Sigmoid colon (tissue), 7 donors: ENCODE measurements around the gene SRR. TPM values are rescaled to one million over a fixed set of nuclear protein-coding genes. Genes with fewer than 3 reads are reported as not detected.

Experiments used
- DNase-seq: peaks from one replicate; pipeline ENCODE4 v3.0.0-alpha.2; 2019
- H3K27ac ChIP-seq, 4 donors: fragments of 200-600 bp; sonication (generic); one replicate each; pipeline ENCODE4 v1.5.1; 2016 to 2019; ENCODE audit warnings: mild to moderate bottlenecking in 1 of 4
- H3K27me3 ChIP-seq, 3 donors: fragments of 200-600 bp; sonication (generic); one replicate each; pipeline ENCODE4 v1.5.1; 2019; ENCODE audit warnings: mild to moderate bottlenecking in 1 of 3
- H3K36me3 ChIP-seq, 4 donors: fragments of 200-600 bp; sonication (generic); one replicate each; pipeline ENCODE4 v1.5.1; 2016 to 2019
- H3K4me1 ChIP-seq, 4 donors: fragments of 200-600 bp; sonication (generic); one replicate each; pipeline ENCODE4 v1.5.1; 2017 to 2019
- H3K4me3 ChIP-seq, 4 donors: fragments of 200-600 bp; sonication (generic); one replicate each; pipeline ENCODE4 v1.5.1; 2017 to 2019; ENCODE audit warnings: mild to moderate bottlenecking in 2 of 4, moderate library complexity in 1 of 4
- H3K9me3 ChIP-seq, 4 donors: fragments of 200-600 bp in 3 of 4; sonication (generic) in 3 of 4; one replicate each; pipeline versions ENCODE4 v1.5.1 to v1.6.1; 2013 to 2019
- CTCF ChIP-seq, 4 experiments: fragments of 450-650 bp in 3 of 4; fragments of 200-600 bp in 1 of 4; IDR thresholded peaks; one replicate each; pipeline ENCODE4 v1.5.1; 2016 to 2019; ENCODE audit warnings: antibody characterized with exemption in 4 of 4, mild to moderate bottlenecking in 3 of 4, moderate library complexity in 2 of 4
- EP300 ChIP-seq, 4 donors: sonication (generic); formaldehyde crosslinking; IDR thresholded peaks; one replicate each; pipeline ENCODE4 v1.6.1; 2017; ENCODE audit warnings: antibody characterized with exemption in 4 of 4
- POLR2A ChIP-seq, 2 donors: fragments of 450-650 bp; IDR thresholded peaks; one replicate each; pipeline ENCODE4 v1.6.1; 2016; ENCODE audit warnings: antibody characterized with exemption in 2 of 2, mild to moderate bottlenecking in 2 of 2, moderate library complexity in 2 of 2
- POLR2AphosphoS5 ChIP-seq, 4 donors: sonication (generic); formaldehyde crosslinking; IDR thresholded peaks; one replicate each; pipeline ENCODE4 v1.6.1; 2017; ENCODE audit warnings: antibody characterized with exemption in 4 of 4
- WGBS, 2 donors: extraction: QIAGEN DNeasy Blood & Tissue Kit; methylation state at CpG; one replicate each; pipeline ENCODE4 v1.1.7; 2013; 5-methylcytosine and 5-hydroxymethylcytosine counted together
- intact Hi-C: fragments of 100-400 bp; cut with DNase I; formaldehyde crosslinking; loops from one replicate; pipeline ENCODE4 v1.15.1; 2023
- polyA plus RNA-seq, 3 donors: library from polyadenylated mRNA; stranded (reverse); fragments of 200-250 nt; gene quantifications; one replicate each; pipeline ENCODE4 v1.2.3, GENCODE V29; 2013
- total RNA-seq, 4 donors: library from RNA; depleted of rRNA; stranded (reverse); fragments of >200 nt; gene quantifications; one replicate each; pipeline ENCODE4 v1.1.0, GENCODE V29; 2016
- donor health status: healthy with polysubstance abuse.
- donor health status: Bipolar disorder and iron deficiency.
- donor health status: healthy.

SRR gene
- total and polyA plus RNA-seq, 7 donors, result 2.4 to 27.8 (median 10.0) TPM

DNA sequence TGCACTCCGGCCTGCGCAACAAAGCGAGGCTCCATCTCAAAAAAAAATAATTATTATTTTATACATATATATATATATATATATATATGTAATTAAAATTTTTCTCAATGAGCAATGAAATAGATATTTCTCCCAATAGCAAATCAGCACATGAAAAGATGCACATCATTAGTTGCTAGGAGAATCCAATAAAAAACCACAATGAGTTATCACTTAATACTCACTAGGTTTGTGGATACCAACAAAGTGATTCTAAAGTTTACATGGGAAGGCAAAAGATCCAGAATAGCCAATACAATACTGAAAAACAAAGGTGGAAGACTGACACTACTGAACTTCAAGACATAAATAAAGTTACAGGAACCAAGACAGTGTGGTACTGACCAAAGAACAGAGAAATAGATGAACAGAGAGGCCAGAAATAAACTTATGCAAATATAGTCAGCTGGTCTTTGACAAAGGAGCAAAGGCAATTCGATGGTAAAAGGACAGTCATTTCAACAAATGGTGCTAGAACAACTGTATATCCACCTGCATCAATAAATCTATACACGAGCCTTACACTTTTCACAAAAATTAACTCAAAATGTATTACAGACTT, 13.8 kb upstream of the SRR start:
- no peak for TF ChIP-seq CTCF (IDR thresholded peaks at IDR 0.05)
- TF ChIP-seq POLR2AphosphoS5 (IDR thresholded peaks at IDR 0.05), result no peak
- no peak for TF ChIP-seq POLR2A (IDR thresholded peaks at IDR 0.05)
- TF ChIP-seq EP300 (IDR thresholded peaks at IDR 0.05), result no peak
- Histone ChIP-seq H3K4me3 (no peak overlapping the region), H3K9me3 (no peaks in the 10 kb centered on the region), H3K27ac (no peak overlapping the region), H3K4me1 (no peaks in the 10 kb centered on the region), H3K36me3 (peaks cover 6 to 83% (median 13%) of the 10 kb centered on the region in 4 donors), H3K27me3 (no peaks in the 10 kb centered on the region)
- intact Hi-C loops, result no loop called here
- DNase-seq, result no peak
- 93 to 94% methylated on average over 5 of the region's 5 CpGs for WGBS, 2 donors

DNA sequence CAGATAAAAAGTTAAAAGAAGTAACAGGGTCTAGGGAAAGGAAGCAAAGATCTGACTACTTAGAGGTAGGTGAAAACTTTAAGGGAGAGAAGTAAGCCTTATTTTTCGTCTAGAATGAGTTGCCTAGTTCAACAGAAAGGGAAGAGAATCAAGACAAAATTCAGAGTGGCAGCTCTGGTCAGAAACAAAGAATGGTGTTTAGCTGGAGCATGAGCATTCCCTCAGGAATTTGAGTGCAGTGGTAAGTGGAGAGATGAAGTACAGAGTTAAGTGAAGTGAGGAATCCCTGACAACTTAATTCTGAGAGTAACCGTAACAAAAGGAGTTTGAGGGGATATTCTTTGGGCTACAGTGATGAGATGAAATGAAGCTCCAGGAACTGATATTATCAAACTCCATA, 11.7 kb upstream of the SRR start:
- H3K4me3 ChIP-seq, result no peak overlapping the region
- no peak for DNase-seq
- H3K4me1 ChIP-seq, result no peaks in the 10 kb centered on the region
- no peaks in the 10 kb centered on the region for H3K9me3 ChIP-seq
- no peaks in the 10 kb centered on the region for H3K27me3 ChIP-seq
- H3K36me3 ChIP-seq, result peaks cover 6 to 96% (median 13%) of the 10 kb centered on the region in 4 donors
- intact Hi-C loops, result no loop called here
- TF ChIP-seq CTCF (IDR thresholded peaks at IDR 0.05) (no peak), POLR2A (IDR thresholded peaks at IDR 0.05) (no peak), POLR2AphosphoS5 (IDR thresholded peaks at IDR 0.05) (no peak), EP300 (IDR thresholded peaks at IDR 0.05) (no peak)
- WGBS, 2 donors, result 88 to 92% methylated on average over 2 of the region's 2 CpGs
- no peak overlapping the region for H3K27ac ChIP-seq

GRCh38 chr17:2295575-2295974, 8.2 kb upstream of the SRR start:
- no peak for TF ChIP-seq POLR2AphosphoS5 (IDR thresholded peaks at IDR 0.05)
- TF ChIP-seq CTCF (IDR thresholded peaks at IDR 0.05), result no peak
- TF ChIP-seq POLR2A (IDR thresholded peaks at IDR 0.05), result no peak
- TF ChIP-seq EP300 (IDR thresholded peaks at IDR 0.05), result no peak
- no peaks in the 10 kb centered on the region for H3K9me3 ChIP-seq
- H3K36me3 ChIP-seq, result peaks cover 14 to 97% (median 21%) of the 10 kb centered on the region in 4 donors
- intact Hi-C loops, result no loop called here
- H3K27ac ChIP-seq, result no peak overlapping the region
- H3K27me3 ChIP-seq, result no peaks in the 10 kb centered on the region
- no peak for DNase-seq
- H3K4me3 ChIP-seq, result no peak overlapping the region
- WGBS, 2 donors, result 80 to 82% methylated on average over 1 of the region's 1 CpG
- H3K4me1 ChIP-seq, result no peaks in the 10 kb centered on the region

DNA sequence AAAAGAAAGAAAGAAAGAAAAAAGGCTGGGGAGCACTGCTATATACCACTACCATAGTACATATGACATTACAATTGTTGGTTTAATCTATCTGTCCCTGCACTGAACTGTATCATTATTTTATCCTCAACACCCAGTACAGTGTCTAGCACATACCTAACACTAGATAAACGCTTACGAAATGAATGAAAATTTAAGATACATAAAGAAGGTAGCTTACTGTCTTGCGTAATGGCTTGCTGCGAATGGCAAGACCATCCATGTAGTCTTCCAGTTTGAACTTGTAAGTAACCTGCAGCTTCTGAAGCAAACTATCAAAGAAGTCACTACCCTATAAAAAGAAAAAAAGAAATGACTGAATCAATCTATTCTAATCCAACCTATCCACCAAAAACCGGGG, 6.7 kb upstream of the SRR start:
- no peaks in the 10 kb centered on the region for H3K27me3 ChIP-seq
- DNase-seq, result no peak
- TF ChIP-seq POLR2AphosphoS5 (IDR thresholded peaks at IDR 0.05), result no peak
- TF ChIP-seq CTCF (IDR thresholded peaks at IDR 0.05), result no peak
- TF ChIP-seq EP300 (IDR thresholded peaks at IDR 0.05), result no peak
- no peak for TF ChIP-seq POLR2A (IDR thresholded peaks at IDR 0.05)
- H3K27ac ChIP-seq, result no peak overlapping the region
- intact Hi-C loops, result no loop called here
- no peak overlapping the region for H3K4me3 ChIP-seq
- 91 to 95% methylated on average over 5 of the region's 5 CpGs for WGBS, 2 donors
- peaks cover 0 to 14% (median 9%) of the 10 kb centered on the region in 4 donors for H3K4me1 ChIP-seq
- no peaks in the 10 kb centered on the region for H3K9me3 ChIP-seq
- peaks cover 13 to 87% (median 18%) of the 10 kb centered on the region in 4 donors for H3K36me3 ChIP-seq

GRCh38 chr17:2299136-2299535, 4.6 kb upstream of the SRR start:
- intact Hi-C loops, result no loop called here
- no peaks in the 10 kb centered on the region for H3K9me3 ChIP-seq
- H3K27me3 ChIP-seq, result no peaks in the 10 kb centered on the region

More at GRCh38 chr17:2299136-2299535, 4.6 kb upstream of the SRR start:
- H3K4me3 ChIP-seq, result no peak overlapping the region
- no peak for DNase-seq
- TF ChIP-seq CTCF (IDR thresholded peaks at IDR 0.05) (no peak), POLR2AphosphoS5 (IDR thresholded peaks at IDR 0.05) (no peak), EP300 (IDR thresholded peaks at IDR 0.05) (no peak), POLR2A (IDR thresholded peaks at IDR 0.05) (no peak)
- H3K36me3 ChIP-seq, result peaks cover 6 to 66% (median 8%) of the 10 kb centered on the region in 4 donors
- no peak overlapping the region for H3K27ac ChIP-seq
- peaks cover 0 to 23% (median 17%) of the 10 kb centered on the region in 4 donors for H3K4me1 ChIP-seq
- 96 to 98% methylated on average over 12 of the region's 12 CpGs for WGBS, 2 donors
